GM19463 (cell line): ENCODE results near the gene TMEM138.
"Not testable (repeated sequence)": the region's sequence is repeated elsewhere in the genome, so short reads cannot be mapped to it uniquely, and the experiment has no call there.

Source experiments
- ATAC-seq: cut with Tn5 transposase; IDR thresholded peaks from one replicate; pipeline ENCODE4 v1.9.1; 2021; ENCODE audit warnings: mild to moderate bottlenecking, moderate library complexity; ENCODE audit not compliant: unreplicated experiment

TMEM138 gene

DNA sequence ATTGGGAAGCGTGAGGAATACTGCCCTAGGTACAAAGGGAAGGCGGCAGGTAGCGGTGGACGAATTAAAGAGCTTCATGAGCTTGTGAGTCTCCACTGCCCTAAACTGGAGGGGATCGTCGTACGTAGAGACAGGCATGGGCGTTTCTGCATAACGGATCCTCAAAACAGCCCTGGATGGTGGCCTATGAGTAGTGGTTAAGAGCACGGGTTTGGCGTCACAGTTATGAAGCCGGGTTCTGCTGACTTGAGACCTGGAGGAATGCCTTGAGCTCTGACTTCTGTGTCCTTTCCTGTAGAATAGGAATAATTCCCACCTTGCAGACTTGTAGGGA lies 335 bp downstream of the TMEM138 start:
- no peak for ATAC-seq

DNA sequence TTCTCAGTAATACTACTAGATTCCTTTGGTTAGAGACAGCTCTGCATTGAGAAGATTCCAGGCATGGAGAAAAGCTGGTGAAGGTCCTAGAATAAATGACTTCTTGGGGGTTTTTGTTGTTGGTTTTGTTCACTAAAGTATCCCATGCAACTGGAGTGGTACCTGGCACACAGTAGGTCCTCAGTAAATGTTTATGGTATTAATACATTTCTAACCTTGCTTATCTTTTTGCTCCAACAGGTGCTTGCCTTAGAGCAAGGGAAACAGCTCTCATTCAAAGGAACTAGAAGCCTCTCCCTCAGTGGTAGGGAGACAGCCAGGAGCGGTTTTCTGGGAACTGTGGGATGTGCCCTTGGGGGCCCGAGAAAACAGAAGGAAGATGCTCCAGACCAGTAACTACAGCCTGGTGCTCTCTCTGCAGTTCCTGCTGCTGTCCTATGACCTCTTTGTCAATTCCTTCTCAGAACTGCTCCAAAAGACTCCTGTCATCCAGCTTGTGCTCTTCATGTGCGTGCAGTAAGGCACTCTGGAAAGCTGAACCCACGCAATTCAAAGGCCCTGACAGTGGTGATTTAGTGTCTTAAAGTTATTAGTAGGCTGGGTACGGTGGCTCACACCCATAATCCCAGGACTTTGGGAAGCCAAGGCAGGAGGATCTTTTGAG lies 2.0 kb downstream of the TMEM138 start:
- ATAC-seq = no peak

DNA sequence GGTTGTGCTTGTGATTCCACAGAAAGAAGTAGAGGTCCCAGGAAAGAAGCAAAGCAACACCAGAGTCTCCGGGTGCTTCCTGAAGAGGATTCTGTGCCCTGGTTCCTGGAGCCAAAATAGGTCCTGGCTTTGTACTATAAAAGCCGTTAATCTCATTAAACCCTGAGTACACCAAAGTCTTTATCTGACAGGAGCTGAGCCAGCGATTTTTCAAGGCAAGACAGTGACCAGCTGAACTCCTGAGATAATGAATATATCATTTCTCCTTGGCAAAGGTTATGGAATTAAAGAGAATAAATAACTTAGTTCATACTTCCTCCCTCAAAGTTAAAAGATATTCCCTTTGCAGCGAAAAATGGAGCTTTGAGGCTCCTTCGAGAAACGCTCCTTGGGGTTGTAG lies 5.2 kb downstream of the TMEM138 start:
- no peak for ATAC-seq

DNA sequence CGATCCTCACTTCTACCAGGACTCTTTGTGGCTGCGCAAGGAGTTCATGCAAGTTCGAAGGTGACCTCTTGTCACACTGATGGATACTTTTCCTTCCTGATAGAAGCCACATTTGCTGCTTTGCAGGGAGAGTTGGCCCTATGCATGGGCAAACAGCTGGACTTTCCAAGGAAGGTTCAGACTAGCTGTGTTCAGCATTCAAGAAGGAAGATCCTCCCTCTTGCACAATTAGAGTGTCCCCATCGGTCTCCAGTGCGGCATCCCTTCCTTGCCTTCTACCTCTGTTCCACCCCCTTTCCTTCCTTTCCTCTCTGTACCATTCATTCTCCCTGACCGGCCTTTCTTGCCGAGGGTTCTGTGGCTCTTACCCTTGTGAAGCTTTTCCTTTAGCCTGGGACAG lies 6.5 kb downstream of the TMEM138 start:
- no peak for ATAC-seq

- ATAC-seq = no peak
These were observed 7.5 kb downstream of the TMEM138 start for GRCh38 chr11:61369372-61370348.

GRCh38 chr11:61370349-61371005 lies 8.3 kb downstream of the TMEM138 start:
- no peak for ATAC-seq

DNA sequence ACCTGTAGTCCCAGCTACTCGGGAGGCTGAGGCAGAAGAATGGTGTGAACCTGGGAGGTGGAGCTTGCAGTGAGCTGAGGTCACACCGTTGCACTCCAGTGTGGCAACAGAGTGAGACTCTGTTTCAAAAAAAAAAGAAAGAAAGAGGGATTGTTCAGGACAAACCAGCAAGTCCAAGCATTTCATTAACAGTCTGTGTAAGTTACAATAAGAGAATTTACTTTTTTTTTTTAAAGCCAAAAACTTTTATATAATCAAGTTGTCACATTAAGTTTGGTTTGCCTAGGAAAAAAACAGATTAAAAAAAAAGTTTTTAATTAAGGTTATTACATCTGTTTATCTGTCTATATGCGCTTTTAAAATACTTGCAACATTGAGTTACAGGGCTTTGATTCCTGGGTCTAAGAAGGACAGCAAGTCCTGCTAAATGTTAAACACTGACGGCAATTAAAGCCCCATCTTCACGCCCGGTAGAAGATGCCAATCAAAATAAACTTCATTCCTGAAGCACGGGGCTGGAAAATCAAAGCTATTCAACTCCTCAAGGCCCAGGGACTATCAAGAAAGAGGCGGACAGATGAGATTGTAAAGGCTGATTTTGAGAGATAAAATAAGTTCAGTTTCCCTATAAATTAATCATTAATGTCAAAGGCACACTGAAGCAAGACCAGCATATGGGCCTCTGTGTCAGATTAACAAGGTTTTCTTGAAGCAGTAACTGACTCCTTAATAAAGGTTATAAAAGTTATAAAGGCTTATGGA lies 10.7 kb downstream of the TMEM138 start:
- no peak for ATAC-seq

GRCh38 chr11:61375761-61376108 lies 13.6 kb downstream of the TMEM138 start:
- ATAC-seq = no peak

DNA sequence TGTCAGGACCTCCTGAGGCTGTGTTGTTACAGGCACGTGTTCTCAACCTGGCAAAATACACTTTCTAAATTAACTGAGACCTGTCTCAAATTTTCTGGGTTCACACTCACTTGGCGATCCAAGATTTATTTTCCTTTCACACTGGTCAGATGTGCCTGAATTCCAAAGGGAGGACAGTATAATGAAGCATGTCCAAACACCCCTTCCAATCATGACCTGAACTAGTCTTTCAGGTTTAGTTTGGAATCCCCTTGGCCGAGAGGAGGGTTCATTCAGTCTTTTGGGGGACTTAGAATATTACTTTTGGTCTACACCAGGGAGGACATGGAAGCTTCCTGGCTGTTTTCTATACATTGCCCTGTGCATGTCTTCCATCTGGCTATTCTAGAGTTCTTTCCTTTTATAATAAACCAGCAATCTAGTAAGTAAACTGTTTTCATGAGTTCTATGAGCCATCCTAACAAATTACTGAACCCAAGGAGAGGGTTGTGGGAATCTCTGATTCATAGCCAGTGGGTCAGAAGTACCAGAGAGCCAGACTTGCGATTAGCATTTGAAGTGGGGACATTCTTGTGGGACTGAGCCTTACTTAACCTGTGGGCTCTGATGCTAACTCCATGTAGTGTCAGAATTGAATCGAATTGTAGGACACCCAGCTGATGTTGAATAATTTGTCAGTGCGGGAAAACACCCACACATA lies 15.4 kb downstream of the TMEM138 start:
- ATAC-seq = no peak

- ATAC-seq = no peak
These were observed 16.6 kb downstream of the TMEM138 start for GRCh38 chr11:61378713-61379313.

GRCh38 chr11:61380884-61381283 lies 18.7 kb downstream of the TMEM138 start:
- ATAC-seq = no peak

GRCh38 chr11:61383859-61384258 lies 21.7 kb downstream of the TMEM138 start:
- ATAC-seq = not testable (repeated sequence)

DNA sequence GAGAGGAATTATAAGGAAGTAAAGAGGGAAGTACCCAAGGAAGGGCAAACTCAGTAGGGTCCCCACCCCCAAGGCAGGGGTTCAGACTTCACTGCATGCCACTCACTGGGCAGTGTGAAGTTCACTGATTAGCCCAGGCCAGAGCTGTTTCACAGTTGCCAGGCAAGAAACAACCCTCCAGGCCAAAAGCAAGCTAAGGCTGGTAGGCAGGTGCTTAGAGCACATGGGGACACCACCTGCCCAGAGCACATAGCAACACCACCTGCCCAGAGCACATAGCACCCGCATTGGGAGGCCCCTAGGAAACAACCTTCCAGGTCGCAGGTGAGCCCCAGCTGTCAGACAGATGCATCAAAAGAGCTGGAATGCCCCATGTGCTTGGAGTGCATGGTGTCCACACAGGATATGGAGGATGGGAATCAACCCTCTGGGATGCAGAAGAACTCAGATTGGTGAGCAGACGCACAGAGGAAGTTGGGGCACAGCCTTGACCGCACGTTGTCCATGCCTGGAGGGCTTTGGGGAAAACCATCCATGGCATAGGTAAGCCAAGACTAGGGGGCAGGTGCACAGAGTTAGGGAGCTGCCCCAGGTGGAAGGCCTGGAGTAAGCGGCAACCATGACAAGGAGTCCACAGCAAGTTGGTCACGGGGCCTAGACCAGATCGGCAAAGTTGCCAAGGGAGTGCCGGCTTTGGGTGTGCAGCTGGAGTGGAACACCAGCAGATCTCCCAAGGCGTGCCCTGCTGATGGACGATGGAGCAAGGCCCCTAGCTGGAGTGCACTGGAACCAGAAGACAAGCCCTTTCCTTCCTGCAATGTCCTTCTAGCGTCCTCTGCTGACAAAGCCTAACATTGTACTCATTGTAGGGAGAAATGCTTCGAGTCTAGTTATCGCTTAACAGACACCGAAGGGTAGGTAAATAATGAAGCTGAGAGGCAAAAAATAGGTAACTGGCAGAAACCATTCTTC lies 22.4 kb downstream of the TMEM138 start:
- ATAC-seq = no peak

- ATAC-seq = no peak
These were observed 28.0 kb downstream of the TMEM138 start for GRCh38 chr11:61390161-61390560.

GRCh38 chr11:61392981-61393595 lies 30.9 kb downstream of the TMEM138 start:
- no peak for ATAC-seq

GRCh38 chr11:61401173-61401572 lies 39.0 kb downstream of the TMEM138 start:
- no peak for ATAC-seq

DNA sequence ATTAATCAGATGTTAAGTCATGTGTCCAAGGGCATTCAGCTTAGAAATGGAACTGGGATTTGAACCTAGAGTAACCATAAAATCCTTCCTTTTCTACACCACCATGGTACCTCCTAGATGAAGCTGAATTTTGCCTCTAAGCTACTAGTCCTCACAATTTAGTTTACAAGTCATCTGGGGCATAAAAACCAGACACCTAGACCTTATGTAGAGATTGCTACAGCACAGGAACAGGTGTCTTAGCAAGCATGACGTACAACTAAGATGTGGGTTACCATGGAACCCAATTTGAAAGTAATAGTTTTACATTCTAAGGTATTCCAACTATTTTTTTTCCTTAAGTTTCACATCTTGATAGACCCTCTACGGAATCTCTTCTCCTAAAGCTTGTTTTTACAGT lies 39.4 kb downstream of the TMEM138 start:
- ATAC-seq = no peak

DNA sequence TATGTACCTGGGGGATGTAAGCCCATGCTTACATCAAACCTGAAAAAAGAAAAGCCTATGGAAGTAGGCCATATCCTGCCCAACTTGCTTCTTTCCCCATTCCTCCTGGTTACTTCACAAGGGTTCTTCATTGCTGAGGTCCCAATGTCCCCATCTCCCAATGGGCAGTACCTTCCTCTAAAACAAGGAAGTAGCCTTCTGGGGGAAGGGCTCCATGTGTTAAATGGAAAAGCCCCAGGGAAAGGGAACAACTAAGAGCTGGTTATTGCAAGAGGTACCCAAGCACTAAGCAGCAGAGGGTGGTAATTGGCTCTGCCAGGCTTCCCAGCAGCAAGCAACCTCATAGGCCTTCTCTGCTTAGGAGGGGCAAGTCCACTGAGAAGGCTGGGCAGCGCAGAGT lies 41.5 kb downstream of the TMEM138 start:
- ATAC-seq = no peak

DNA sequence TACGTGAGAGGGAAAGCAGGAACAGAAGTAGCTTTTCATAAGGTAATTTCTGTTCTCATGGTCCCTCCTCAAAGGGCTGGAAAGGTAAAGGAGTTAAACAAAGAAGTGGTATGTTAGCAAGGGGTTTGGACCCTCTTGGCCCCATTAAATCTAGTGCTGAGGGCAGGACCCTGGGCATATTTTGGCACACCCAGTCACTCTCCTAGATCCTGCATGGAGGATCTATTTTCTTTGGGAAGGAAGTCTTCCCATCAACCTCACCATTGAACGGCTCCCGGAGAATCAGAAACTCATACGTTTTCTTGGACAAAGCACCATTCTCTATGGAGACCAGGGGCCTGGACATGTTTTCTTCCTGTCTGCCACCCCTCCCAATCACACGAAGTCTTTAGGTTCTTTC lies 41.9 kb downstream of the TMEM138 start:
- no peak for ATAC-seq
